ENCODE results near the gene SELENOI.
A peak's percentile ranks its signal among the peaks of the same experiment; 100 is the strongest.
"Not testable (repeated sequence)": the region's sequence is repeated elsewhere in the genome, so short reads cannot be mapped to it uniquely, and the experiment has no call there.

The SELENOI gene

GRCh38 chr2:26359886-26360473 lies 14.0 kb downstream of the SELENOI start:
- no peak for DNase-seq

DNA sequence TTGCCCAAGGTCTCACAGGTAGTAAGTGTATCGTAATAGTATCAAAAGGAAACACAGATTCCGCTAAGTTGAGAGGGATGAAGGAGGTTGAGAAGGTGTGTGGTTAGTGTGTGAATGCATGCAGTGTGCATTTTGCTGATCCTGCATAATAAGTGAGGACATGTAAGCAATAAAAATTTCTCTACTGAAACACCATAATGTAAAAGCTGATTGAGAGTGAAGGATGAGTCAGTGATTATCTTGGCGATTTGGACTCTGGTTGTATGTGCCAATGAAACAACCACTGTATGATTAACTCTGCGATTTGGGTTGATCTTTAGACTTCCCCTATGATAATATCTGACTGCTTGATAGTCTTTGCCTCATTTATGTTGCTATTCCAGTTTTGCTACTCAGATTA lies 17.4 kb downstream of the SELENOI start:
- no peak for DNase-seq

GRCh38 chr2:26363958-26364357 lies 18.0 kb downstream of the SELENOI start:
- DNase-seq = no peak

- DNase-seq = no peak
These were observed 18.7 kb downstream of the SELENOI start for GRCh38 chr2:26364669-26365068.

GRCh38 chr2:26366957-26367356 lies 21.0 kb downstream of the SELENOI start:
- no peak for DNase-seq

DNA sequence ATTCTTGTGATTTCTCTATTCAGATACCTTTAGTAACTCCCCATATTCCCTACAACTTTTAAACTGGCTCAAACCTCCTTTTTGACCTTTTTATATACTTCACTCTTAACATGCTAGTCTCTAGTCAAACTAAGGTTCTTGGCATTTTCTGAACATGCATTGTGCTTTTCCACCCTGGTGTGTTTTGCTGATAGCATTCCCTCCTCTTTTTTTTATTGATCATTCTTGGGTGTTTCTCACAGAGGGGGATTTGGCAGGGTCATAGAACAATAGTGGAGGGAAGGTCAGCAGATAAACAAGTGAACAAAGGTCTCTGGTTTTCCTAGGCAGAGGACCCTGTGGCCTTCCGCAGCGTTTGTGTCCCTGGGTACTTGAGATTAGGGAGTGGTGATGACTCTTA lies 23.7 kb downstream of the SELENOI start:
- DNase-seq = not testable (repeated sequence)

- not testable (repeated sequence) for DNase-seq
These were observed 25.0 kb downstream of the SELENOI start for GRCh38 chr2:26370909-26371308.

DNA sequence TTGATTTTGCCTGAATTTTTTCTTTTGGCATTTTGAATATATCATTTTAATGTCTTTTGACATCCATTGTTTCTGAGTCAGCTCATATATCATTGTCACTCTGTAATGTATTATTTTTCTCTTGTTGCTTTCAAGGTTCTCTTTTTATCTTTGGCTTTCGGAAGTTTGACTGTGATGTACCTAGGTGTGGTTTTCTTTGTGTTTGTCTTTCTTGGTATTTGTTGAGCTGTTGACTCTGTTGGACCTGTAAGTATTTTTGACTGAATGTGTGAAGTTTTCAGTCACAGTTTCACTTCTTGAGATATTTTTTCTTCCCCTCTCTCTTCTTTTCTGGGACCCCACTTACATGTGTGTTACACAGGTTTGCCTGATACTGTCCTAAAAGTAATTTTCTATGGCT lies 30.9 kb downstream of the SELENOI start:
- DNase-seq = no peak

- no peak for DNase-seq
These were observed 34.3 kb downstream of the SELENOI start for GRCh38 chr2:26380281-26380680.

DNA sequence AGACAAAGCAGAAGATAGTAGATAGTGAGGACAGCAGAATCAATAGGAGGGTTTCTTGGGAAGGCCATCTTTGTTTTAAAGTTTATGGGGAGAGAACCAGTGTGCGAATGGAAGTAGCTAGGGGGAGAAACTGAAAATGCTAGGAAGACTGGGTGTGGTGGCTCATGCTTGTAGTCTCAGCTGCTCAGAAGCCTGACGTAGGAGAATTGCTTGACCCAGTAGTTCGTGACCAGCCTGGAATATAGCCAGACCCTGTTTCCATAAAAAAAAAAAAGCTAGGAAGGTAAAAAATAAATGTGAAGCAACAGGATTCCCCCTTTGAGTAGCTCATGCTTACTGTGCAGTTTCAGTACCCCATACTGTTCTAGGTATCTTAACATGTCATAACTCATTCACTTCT lies 36.6 kb downstream of the SELENOI start:
- no peak for DNase-seq

- DNase-seq = no peak
These were observed 38.2 kb downstream of the SELENOI start for GRCh38 chr2:26384183-26384582.

- no peak for DNase-seq
These were observed 38.7 kb downstream of the SELENOI start for GRCh38 chr2:26384597-26384996.

DNA sequence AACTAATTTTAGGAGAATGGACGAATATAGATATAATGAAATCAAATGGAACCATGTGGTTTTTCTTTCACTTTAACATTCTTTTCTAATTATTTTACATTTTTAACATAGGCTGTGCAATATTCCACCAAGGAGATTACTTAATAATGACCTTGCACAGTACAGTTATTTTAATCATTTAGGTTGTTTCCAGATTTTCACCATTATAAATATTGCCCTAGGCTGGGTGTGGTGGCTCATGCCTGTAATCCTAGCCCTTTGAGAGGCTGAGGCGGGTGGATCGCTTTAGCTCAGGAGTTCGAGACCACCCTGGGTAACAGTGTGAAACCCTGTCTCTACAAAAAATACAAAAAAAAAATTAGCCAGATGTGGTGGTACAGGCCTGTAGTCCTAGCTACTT lies 41.2 kb downstream of the SELENOI start:
- no peak for DNase-seq

GRCh38 chr2:26394694-26395093 lies 48.8 kb downstream of the SELENOI start:
- DNase-seq = no peak

GRCh38 chr2:26395394-26395793 lies 49.5 kb downstream of the SELENOI start:
- no peak for DNase-seq

GRCh38 chr2:26396734-26397298 lies 50.9 kb downstream of the SELENOI start:
- peak; percentile 34 to 37 for DNase-seq

GRCh38 chr2:26399771-26400376 lies 53.9 kb downstream of the SELENOI start:
- no peak for DNase-seq

DNA sequence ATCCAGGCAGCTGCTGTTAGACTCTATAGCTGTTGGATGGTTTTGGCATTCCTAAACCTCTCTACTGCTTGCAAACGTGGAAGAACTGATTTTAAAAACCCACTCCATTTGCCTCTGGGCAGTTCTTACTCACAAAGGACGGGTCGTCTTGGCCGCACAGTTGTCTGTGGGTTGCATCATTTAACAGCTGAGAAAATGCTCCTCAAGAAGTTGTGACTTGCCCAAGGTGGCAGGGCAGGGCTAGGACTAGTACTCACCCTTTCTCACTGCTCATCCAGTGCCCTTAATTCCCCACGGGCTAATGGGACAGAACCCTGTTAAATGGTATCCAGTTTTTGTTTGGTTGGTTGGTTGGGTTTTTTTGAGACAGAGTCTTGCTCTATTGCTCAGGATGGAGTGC lies 54.8 kb downstream of the SELENOI start:
- DNase-seq = no peak

DNA sequence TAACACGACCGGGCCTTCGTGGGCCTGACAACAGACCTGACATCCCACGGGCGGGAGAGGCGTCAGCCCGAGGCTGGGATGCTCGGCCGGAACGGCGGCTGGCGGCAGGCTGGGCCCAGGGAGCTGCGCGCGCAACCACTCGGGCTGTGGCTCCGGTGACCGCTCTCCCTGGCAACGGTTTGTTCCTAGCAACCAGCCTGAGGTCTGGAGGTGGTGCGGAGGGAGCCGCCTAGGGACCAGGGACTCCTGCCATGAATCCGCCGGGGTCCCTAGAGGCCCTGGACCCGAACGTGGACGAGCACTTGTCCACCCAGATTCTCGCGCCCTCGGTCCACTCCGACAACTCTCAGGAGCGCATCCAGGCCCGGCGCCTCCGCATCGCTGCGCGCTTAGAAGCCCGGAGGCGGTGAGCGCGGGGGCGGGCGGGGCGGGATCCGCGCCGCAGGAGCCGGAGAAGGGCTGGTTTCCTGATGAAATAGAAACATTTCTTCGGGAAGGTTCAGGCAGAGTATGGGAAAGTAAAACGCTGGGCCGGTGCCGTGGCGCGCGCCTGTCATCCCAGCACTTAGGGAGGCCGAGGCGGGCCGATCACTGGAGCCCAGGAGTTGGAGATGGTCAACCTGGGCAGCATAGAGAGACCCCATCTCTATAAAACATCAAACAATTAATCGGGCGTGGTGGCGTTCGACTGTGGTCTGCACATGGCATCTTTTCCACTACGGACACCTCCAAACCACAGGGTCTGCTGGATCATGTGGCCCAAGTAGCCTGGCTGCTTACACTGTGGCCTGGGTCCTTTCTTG lies 56.0 kb downstream of the SELENOI start, which contains the start of gene DRC1:
DRC1 (plus strand) TSS at position 182 of the 803 bp plus-strand sequence; CDS start at position 252, 70 bp downstream.
- DNase-seq = peak in 1 of 2 donors; percentile 51

GRCh38 chr2:26407526-26407925 lies 61.6 kb downstream of the SELENOI start:
- no peak for DNase-seq

DNA sequence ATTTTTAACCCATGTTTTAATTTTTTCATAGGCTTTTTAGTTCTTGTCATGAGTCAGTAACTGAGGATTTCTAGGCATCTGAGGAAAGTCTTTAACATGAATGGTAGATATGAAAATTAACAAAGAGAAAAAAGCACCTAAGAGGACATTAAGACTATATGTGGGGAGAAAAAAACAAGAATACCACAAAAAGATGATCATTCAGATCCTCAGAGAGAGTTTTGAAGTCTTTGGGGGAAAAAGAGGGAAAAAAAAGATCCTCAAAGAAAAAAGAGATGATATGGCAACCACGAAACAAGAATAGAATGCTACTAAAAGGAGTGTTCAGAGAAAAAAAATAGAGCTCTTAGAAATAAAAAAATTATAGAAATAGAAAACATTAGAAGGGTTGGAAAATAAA lies 63.8 kb downstream of the SELENOI start:
- no peak for DNase-seq

DNA sequence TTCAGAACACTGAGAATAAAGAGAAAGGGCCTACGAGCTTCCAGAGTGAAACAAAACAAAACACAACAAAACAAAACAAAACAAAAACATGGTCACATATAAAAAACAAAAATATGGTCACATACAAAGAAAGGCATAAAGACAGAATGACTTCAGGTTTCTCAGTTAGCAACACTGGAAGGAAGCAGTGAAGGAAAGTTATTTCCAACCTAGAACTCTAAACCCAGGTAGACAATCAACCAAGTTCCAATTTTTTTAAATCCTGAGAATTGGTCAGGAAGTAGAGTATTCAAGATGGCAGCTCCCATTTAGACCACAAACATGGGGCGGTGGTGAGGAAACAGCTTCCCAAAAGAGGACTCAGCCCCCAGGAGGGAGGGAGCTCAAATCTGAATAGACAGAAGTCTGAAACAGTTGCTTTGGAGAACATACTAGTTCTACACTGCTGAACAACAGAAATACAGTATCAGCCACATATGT lies 64.9 kb downstream of the SELENOI start:
- DNase-seq = no peak

DNA sequence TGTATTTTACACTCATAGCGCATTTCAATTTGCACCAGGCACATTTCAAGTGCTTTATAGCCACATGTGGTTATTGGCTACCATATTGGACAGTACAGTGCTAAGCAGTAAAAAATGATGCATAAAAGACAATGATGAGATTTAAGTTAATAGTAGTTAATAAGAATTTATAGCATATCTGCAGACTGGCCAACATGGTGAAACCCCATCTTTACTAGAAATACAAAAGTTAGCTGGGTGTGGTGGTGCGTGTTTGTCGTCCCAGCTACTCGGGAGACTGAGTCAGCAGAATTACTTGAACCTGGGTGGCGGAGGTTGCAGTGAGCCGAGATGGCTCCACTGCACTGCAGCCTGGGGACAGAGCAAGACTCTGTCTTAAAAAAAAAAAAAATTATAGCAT lies 65.5 kb downstream of the SELENOI start:
- no peak for DNase-seq

Data from stimulated activated CD4-positive, alpha-beta T cell treated with anti-CD3 and anti-CD28 coated beads, Interleukin-2, amount 100 ng/mL, for 24 hours (primary cell).